A673 (cell line): Measurements from ENCODE around the gene TRMT10A. TPM values are rescaled to one million over a fixed set of nuclear protein-coding genes. Genes with fewer than 3 reads are reported as not detected.

Source experiments
- BruUV-seq: library from RNA; stranded (reverse); fragments of 400-500 nt; replicated peaks from 2 replicates; lab custom pipeline; 2021; lab: Mats Ljungman, UMichigan
- CTCF ChIA-PET: fragments of 300-600 bp; sonication (Branson Sonifier 250); formaldehyde crosslinking; loops from one replicate; lab custom pipeline; 2022; ENCODE audit warnings: antibody characterized with exemption; lab: Charles Lee
- POLR2A ChIA-PET: fragments of 300-600 bp; sonication (Branson Sonifier 250); formaldehyde crosslinking; loops from one replicate; lab custom pipeline; 2022; ENCODE audit warnings: antibody characterized with exemption; ENCODE audit not compliant: low non-redundant PET; lab: Charles Lee
- DNase-seq: peaks from one replicate; pipeline ENCODE4 v3.0.0-alpha.2; 2015; ENCODE audit warnings: low spot score
- H3K27ac ChIP-seq: fragments of 200-600 bp; sonication (generic); 2 replicates; pipeline ENCODE4 v1.5.1; 2016; ENCODE audit warnings: mixed run types, low read depth, mild to moderate bottlenecking, mixed read lengths, antibody characterized with exemption, low read length; ENCODE audit not compliant: poor library complexity, severe bottlenecking
- H3K27me3 ChIP-seq: fragments of 200-600 bp; sonication (generic); replicated peaks from 2 replicates; pipeline ENCODE4 v1.6.1; 2017; ENCODE audit warnings: mixed run types, low read depth, mild to moderate bottlenecking, mixed read lengths, antibody characterized with exemption, low read length; ENCODE audit not compliant: insufficient read depth, poor library complexity
- H3K36me3 ChIP-seq: fragments of 200-600 bp; sonication (generic); 2 replicates; pipeline ENCODE4 v1.6.1; 2016; ENCODE audit warnings: mixed run types, mild to moderate bottlenecking, mixed read lengths, antibody characterized with exemption, low read length; ENCODE audit not compliant: insufficient read depth, poor library complexity, severe bottlenecking
- H3K4me1 ChIP-seq: fragments of 200-600 bp; sonication (generic); 2 replicates; pipeline ENCODE4 v1.6.1; 2017; ENCODE audit warnings: mixed run types, mild to moderate bottlenecking, mixed read lengths, antibody characterized with exemption, low read length; ENCODE audit not compliant: insufficient read depth, poor library complexity, severe bottlenecking
- H3K4me3 ChIP-seq: fragments of 200-600 bp; sonication (generic); 2 replicates; pipeline ENCODE4 v1.5.1; 2016; ENCODE audit warnings: low read depth, mixed run types, mild to moderate bottlenecking, mixed read lengths, low read length; ENCODE audit not compliant: poor library complexity, severe bottlenecking
- H3K9me3 ChIP-seq: fragments of 200-600 bp; sonication (generic); 2 replicates; pipeline ENCODE4 v1.6.1; 2016; ENCODE audit warnings: mixed run types, low read depth, mild to moderate bottlenecking, mixed read lengths, antibody characterized with exemption, low read length; ENCODE audit not compliant: poor library complexity, severe bottlenecking
- CTCF ChIP-seq: fragments of 300-800, 200-600 bp; sonication (generic); conservative IDR thresholded peaks from 2 replicates; pipeline ENCODE4 v1.5.1; 2017; ENCODE audit warnings: low read depth, mild to moderate bottlenecking, antibody characterized with exemption, low read length, moderate library complexity, mixed read lengths
- EZH2 ChIP-seq: fragments of 200-600 bp; sonication (generic); IDR thresholded peaks from 2 replicates; pipeline ENCODE4 v1.6.1; 2017; ENCODE audit warnings: borderline replicate concordance, low read depth, mild to moderate bottlenecking, mixed read lengths, antibody characterized with exemption, low read length; ENCODE audit not compliant: poor library complexity, severe bottlenecking
- intact Hi-C: fragments of 100-400 bp; cut with micrococcal nuclease; formaldehyde crosslinking; loops from one replicate; pipeline ENCODE4 v1.10.0; 2022; ENCODE audit not compliant: unreplicated experiment
- total RNA-seq: library from RNA; stranded (reverse); gene quantifications from 2 replicates; pipeline ENCODE4 v1.2.3, GENCODE V29; 2021

Gene TRMT10A
- total RNA-seq, 1 experiment from 2014 or later: 4.6 TPM

- DNase-seq: no peak
- ChIA-PET CTCF (interaction anchor here (0.6 kb wide), 1 partner anchor 162 kb away, joined by 3 read pairs; no protein-coding TSS in a partner anchor), POLR2A (interaction anchor here (0.6 kb wide), 2 partner anchors 20 to 87 kb away, joined by 3 read pairs; no protein-coding TSS in a partner anchor)
- Histone ChIP-seq H3K9me3 (no peaks in the 10 kb centered on the region), H3K36me3 (no peaks in the 10 kb centered on the region), H3K4me3 (no peak overlapping the region), H3K27ac (no peak overlapping the region), H3K27me3 (peaks cover 67% of the 10 kb centered on the region), H3K4me1 (no peaks in the 10 kb centered on the region)
- intact Hi-C loops: no loop called here
- BruUV-seq: no TSS peak
- TF ChIP-seq EZH2 (no peak), CTCF (no peak)
Observed at GRCh38 chr4:99610605-99611175, 46.9 kb upstream of the TRMT10A start.

GRCh38 chr4:99608417-99608816 is 44.6 kb upstream of the TRMT10A start:
- Histone ChIP-seq H3K36me3 (no peaks in the 10 kb centered on the region), H3K27me3 (peaks cover 54% of the 10 kb centered on the region), H3K4me1 (no peaks in the 10 kb centered on the region), H3K9me3 (no peaks in the 10 kb centered on the region), H3K4me3 (no peak overlapping the region), H3K27ac (no peak overlapping the region)
- TF ChIP-seq EZH2 (no peak), CTCF (no peak)
- CTCF ChIA-PET: no interaction called here
- no TSS peak for BruUV-seq
- POLR2A ChIA-PET: no interaction called here
- DNase-seq: no peak
- intact Hi-C loops: no loop called here

GRCh38 chr4:99606716-99607115 is 42.9 kb upstream of the TRMT10A start:
- Histone ChIP-seq H3K36me3 (no peaks in the 10 kb centered on the region), H3K27me3 (peaks cover 45% of the 10 kb centered on the region), H3K9me3 (no peaks in the 10 kb centered on the region), H3K4me1 (no peaks in the 10 kb centered on the region), H3K4me3 (no peak overlapping the region), H3K27ac (no peak overlapping the region)
- intact Hi-C loops: no loop called here
- POLR2A ChIA-PET: no interaction called here
- DNase-seq: no peak
- CTCF ChIA-PET: no interaction called here
- TF ChIP-seq EZH2 (no peak), CTCF (no peak)
- BruUV-seq: no TSS peak
